Testis (tissue), 3 donors: ENCODE data around the gene HAX1. TPM values are rescaled to one million over a fixed set of nuclear protein-coding genes. Genes with fewer than 3 reads are reported as not detected.

Source experiments
- DNase-seq: peaks from one replicate; pipeline ENCODE4 v3.0.0-alpha.2; 2019
- H3K27ac ChIP-seq, 2 donors: fragments of 200-600 bp; sonication (generic); one replicate each; pipeline ENCODE4 v1.5.1; 2019
- H3K27me3 ChIP-seq: fragments of 200-600 bp; sonication (generic); one replicate; pipeline ENCODE4 v1.5.1; 2019
- H3K36me3 ChIP-seq: fragments of 200-600 bp; sonication (generic); one replicate; pipeline ENCODE4 v1.5.1; 2017; ENCODE audit warnings: low read depth; ENCODE audit errors: missing control alignments
- H3K4me1 ChIP-seq: fragments of 200-600 bp; sonication (generic); one replicate; pipeline ENCODE4 v1.5.1; 2019
- H3K4me3 ChIP-seq, 2 donors: fragments of 200-600 bp; sonication (generic); one replicate each; pipeline ENCODE4 v1.5.1; 2017 to 2019
- H3K9me3 ChIP-seq: fragments of 200-600 bp; sonication (generic); one replicate; pipeline ENCODE4 v1.5.1; 2017
- POLR2A ChIP-seq: fragments of 450-650 bp; IDR thresholded peaks from one replicate; pipeline ENCODE4 v1.6.1; 2017; ENCODE audit warnings: antibody characterized with exemption, mild to moderate bottlenecking, moderate library complexity
- WGBS, 2 donors: methylation state at CpG; one replicate each; pipeline ENCODE4 v1.1.5; 2018; 5-methylcytosine and 5-hydroxymethylcytosine counted together
- intact Hi-C: fragments of 100-400 bp; cut with DNase I; formaldehyde crosslinking; loops from one replicate; pipeline ENCODE4 v1.15.1; 2023; ENCODE audit warnings: low total_unique reads
- polyA plus RNA-seq: library from polyadenylated mRNA; stranded (reverse); fragments of 350-450 nt; fragmentation: Illumina TruSeq; extraction: RNeasy Lipid Tissue Mini Kit (QIAGEN cat#74804); gene quantifications from one replicate; pipeline ENCODE4 v1.2.3, GENCODE V29; 2014; ENCODE audit warnings: low read depth, low replicate concordance; ENCODE audit not compliant: insufficient read depth
- total RNA-seq, 2 donors: library from RNA; depleted of rRNA; stranded (reverse); fragments of >200 nt; gene quantifications; one replicate each; pipeline ENCODE4 v1.2.3, GENCODE V29; 2016
- TF ChIP-seq, protein P1 (sequence below), 3 experiments: fragments of 450-650 bp in 2 of 3; fragments of 200-600 bp in 1 of 3; sonication (generic) in 1 of 3; IDR thresholded peaks; one replicate each; pipeline ENCODE4 v1.5.1; 2016 to 2019; ENCODE audit warnings: antibody characterized with exemption in 3 of 3, mild to moderate bottlenecking in 2 of 3, moderate library complexity in 1 of 3

HAX1 gene
- total and polyA plus RNA-seq, 3 donors from 2014 or later = 92.7 to 192 (median 98.9) TPM

DNA sequence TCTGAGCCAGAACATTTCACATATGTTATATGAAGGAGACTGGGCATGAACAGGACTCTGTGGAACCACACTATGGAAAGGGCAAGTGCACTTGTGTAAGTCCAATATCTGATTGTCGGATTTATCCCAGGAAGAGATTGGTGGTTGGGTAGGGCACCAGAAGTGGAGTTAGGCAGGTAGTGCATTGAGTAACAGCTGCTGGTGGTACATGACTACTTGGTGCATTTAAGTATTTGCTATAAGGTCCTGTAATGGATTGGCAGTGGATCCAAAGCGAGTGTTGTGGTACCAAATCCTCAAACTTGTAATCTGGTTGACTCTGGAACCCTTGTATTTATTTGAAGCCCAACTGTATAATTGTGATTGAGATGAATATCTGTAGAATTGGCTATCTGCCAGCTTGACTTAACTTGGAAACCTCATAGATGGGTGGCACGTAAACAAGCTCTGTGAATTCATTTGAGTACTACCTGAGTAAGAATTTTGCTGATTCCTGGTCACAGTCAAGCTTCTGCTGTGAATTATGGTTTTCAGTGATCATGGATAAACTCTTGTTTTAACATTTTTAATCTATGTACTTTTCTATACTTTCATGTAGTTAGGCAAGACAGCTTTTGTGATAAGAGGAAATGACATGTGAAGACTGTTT, 30.6 kb upstream of the HAX1 start:
- Histone ChIP-seq H3K27me3 (no peaks in the 10 kb centered on the region), H3K4me1 (no peaks in the 10 kb centered on the region), H3K9me3 (no peaks in the 10 kb centered on the region), H3K27ac (no peak overlapping the region), H3K36me3 (no peaks in the 10 kb centered on the region), H3K4me3 (no peak overlapping the region)
- 92 to 94% methylated on average over 3 of the region's 3 CpGs for WGBS, 2 donors
- no peak for DNase-seq
- intact Hi-C loops = no loop called here
- TF ChIP-seq, protein P1, sequence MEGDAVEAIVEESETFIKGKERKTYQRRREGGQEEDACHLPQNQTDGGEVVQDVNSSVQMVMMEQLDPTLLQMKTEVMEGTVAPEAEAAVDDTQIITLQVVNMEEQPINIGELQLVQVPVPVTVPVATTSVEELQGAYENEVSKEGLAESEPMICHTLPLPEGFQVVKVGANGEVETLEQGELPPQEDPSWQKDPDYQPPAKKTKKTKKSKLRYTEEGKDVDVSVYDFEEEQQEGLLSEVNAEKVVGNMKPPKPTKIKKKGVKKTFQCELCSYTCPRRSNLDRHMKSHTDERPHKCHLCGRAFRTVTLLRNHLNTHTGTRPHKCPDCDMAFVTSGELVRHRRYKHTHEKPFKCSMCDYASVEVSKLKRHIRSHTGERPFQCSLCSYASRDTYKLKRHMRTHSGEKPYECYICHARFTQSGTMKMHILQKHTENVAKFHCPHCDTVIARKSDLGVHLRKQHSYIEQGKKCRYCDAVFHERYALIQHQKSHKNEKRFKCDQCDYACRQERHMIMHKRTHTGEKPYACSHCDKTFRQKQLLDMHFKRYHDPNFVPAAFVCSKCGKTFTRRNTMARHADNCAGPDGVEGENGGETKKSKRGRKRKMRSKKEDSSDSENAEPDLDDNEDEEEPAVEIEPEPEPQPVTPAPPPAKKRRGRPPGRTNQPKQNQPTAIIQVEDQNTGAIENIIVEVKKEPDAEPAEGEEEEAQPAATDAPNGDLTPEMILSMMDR (IDR thresholded peaks at IDR 0.05) = no peak
- TF ChIP-seq POLR2A = no peak

DNA sequence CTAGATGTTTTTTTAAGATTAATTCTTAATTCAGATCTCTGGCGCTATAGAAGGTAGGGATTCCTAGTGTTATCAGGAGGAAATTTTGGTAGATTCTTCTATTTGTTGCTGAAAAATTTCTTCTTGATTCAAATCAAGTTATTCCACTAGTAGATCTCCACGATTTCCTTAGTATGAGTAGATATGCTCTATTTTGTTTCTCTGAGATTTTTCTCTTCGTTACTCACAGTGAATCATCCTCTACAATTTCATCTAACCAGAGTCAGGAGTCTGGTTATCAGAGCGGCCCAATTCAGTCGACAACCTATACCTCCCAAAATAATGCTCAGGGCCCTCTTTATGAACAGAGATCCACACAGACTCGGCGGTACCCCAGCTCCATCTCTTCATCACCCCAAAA, 18.8 kb upstream of the HAX1 start:
- Histone ChIP-seq H3K27ac (no peak overlapping the region), H3K27me3 (no peaks in the 10 kb centered on the region), H3K4me1 (no peaks in the 10 kb centered on the region), H3K9me3 (no peaks in the 10 kb centered on the region), H3K36me3 (no peaks in the 10 kb centered on the region), H3K4me3 (no peak overlapping the region)
- intact Hi-C loops = no loop called here
- DNase-seq = no peak
- TF ChIP-seq POLR2A = no peak
- TF ChIP-seq, protein P1 (IDR thresholded peaks at IDR 0.05) = no peak
- WGBS, 2 donors = 94% methylated on average over 7 of the region's 7 CpGs

DNA sequence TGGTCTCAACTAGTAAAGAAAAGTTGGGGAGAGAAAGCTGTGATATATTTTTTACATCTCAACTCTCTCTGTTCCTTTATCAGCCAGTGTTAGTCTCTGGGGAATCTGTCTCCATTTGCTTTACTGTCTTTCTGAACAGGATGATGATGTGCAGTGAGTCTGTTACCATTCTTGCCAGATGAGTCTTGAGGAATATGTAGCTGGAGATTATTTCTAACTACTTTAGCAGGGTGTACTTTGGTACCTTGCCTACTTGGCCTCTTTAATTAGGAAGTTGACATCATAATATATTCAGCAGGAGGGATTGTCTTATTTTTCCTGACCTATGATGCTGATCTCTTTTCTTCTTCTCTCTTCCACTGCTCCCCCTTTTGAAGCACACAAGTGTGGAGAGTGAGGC, 15.7 kb upstream of the HAX1 start:
- H3K27ac ChIP-seq = no peak overlapping the region
- no peaks in the 10 kb centered on the region for H3K36me3 ChIP-seq
- intact Hi-C loops = no loop called here
- no peak for TF ChIP-seq POLR2A
- TF ChIP-seq, protein P1 (IDR thresholded peaks at IDR 0.05) = no peak
- no peaks in the 10 kb centered on the region for H3K9me3 ChIP-seq
- H3K4me3 ChIP-seq = no peak overlapping the region
- no peaks in the 10 kb centered on the region for H3K4me1 ChIP-seq
- no peaks in the 10 kb centered on the region for H3K27me3 ChIP-seq
- no peak for DNase-seq

DNA sequence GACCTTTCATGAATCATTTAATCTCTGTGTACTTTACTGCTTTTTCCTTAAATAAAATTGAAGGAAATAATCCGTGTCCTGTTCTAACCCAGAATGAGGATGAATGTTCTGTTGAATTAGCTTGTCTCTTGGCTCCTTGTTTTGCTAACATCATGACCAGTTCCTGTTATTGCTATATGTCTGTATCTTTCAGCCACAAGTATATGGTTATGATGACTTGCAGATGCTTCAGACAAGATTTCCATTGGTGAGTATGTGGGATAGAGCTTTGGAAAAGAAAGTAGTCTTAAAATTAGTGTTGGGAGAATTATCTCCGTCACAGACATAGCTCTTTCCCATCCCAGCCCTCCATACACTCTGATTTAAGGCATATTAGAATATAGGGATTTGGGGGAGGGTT, 13.6 kb upstream of the HAX1 start:
- intact Hi-C loops = no loop called here
- no peak overlapping the region for H3K4me3 ChIP-seq
- H3K27me3 ChIP-seq = no peaks in the 10 kb centered on the region
- H3K4me1 ChIP-seq = no peaks in the 10 kb centered on the region
- H3K36me3 ChIP-seq = no peaks in the 10 kb centered on the region
- H3K27ac ChIP-seq = no peak overlapping the region
- WGBS, 2 donors = 89 to 96% methylated on average over 2 of the region's 2 CpGs
- H3K9me3 ChIP-seq = no peaks in the 10 kb centered on the region
- TF ChIP-seq POLR2A = no peak
- TF ChIP-seq, protein P1 (IDR thresholded peaks at IDR 0.05) = no peak
- no peak for DNase-seq

DNA sequence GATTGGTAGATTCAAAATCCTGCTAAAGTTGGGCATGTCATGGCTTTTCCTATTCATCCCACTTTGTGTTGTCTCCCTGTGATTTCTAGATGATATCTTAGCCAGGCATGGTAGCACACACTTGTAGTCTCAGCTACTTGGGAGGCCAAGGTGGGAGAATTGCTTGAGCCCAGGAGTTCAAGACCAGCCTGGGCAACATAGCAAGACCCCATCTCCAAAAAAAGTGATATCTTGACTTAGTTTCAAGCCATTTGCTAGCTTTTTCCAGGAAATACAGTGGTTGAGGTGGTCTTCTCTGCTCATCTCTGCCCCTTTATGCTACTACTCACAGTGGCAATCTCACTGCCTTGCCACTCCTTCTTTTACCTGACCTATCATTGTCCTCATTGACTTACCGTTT, 12.3 kb upstream of the HAX1 start:
- no peak overlapping the region for H3K4me3 ChIP-seq
- no peak overlapping the region for H3K27ac ChIP-seq
- TF ChIP-seq, protein P1 (IDR thresholded peaks at IDR 0.05) = no peak
- no peak for TF ChIP-seq POLR2A
- DNase-seq = no peak
- 78% methylated on average over 1 of the region's 1 CpG for WGBS, 2 donors
- no peaks in the 10 kb centered on the region for H3K36me3 ChIP-seq
- intact Hi-C loops = no loop called here
- H3K27me3 ChIP-seq = no peaks in the 10 kb centered on the region
- H3K9me3 ChIP-seq = no peaks in the 10 kb centered on the region
- no peaks in the 10 kb centered on the region for H3K4me1 ChIP-seq
